H9 (cell line): Measurements from ENCODE around the gene PROX1. TPM values are rescaled to one million over a fixed set of nuclear protein-coding genes. Genes with fewer than 3 reads are reported as not detected.

Experiments used
- DNase-seq: peaks from one replicate; pipeline ENCODE4 v3.0.0-alpha.2; 2017
- H2AFZ ChIP-seq: one replicate; pipeline ENCODE4 v1.6.1; 2013; ENCODE audit warnings: mild to moderate bottlenecking, low read length, control low read depth, moderate library complexity
- H2AK5ac ChIP-seq: 2 replicates; pipeline ENCODE4 v1.6.1; 2013; ENCODE audit warnings: low read length, control low read depth, mixed read lengths; ENCODE audit not compliant: insufficient read length
- H2BK120ac ChIP-seq: one replicate; pipeline ENCODE4 v1.6.1; 2013; ENCODE audit warnings: low read depth, mild to moderate bottlenecking, low read length, control low read depth, inconsistent platforms; ENCODE audit not compliant: poor library complexity, severe bottlenecking
- H2BK12ac ChIP-seq: 2 replicates; pipeline ENCODE4 v1.6.1; 2013; ENCODE audit warnings: low read length, control low read depth, mixed read lengths, low read depth; ENCODE audit not compliant: insufficient read length
- H2BK15ac ChIP-seq: 2 replicates; pipeline ENCODE4 v1.6.1; 2013; ENCODE audit warnings: low read depth, low read length, control low read depth
- H2BK20ac ChIP-seq: one replicate; pipeline ENCODE4 v1.6.1; 2013; ENCODE audit warnings: low read depth, mild to moderate bottlenecking, low read length, control low read depth, inconsistent platforms; ENCODE audit not compliant: poor library complexity, severe bottlenecking
- H2BK5ac ChIP-seq: 2 replicates; pipeline ENCODE4 v1.6.1; 2013; ENCODE audit warnings: low read length, control low read depth, mixed read lengths; ENCODE audit not compliant: insufficient read length
- H3K14ac ChIP-seq: 2 replicates; pipeline ENCODE4 v1.6.1; 2013; ENCODE audit warnings: low read length, control low read depth; ENCODE audit not compliant: insufficient read depth
- H3K18ac ChIP-seq: 2 replicates; pipeline ENCODE4 v1.6.1; 2013; ENCODE audit warnings: low read depth, mild to moderate bottlenecking, mixed read lengths, low read length, control low read depth; ENCODE audit not compliant: insufficient read length
- H3K23ac ChIP-seq: 2 replicates; pipeline ENCODE4 v1.6.1; 2013; ENCODE audit warnings: low read length, control low read depth, mixed read lengths, low read depth; ENCODE audit not compliant: insufficient read length
- H3K23me2 ChIP-seq: 2 replicates; pipeline ENCODE4 v1.6.1; 2013; ENCODE audit warnings: low read depth, mild to moderate bottlenecking, mixed read lengths, low read length, control low read depth; ENCODE audit not compliant: insufficient read length, poor library complexity, severe bottlenecking
- H3K27ac ChIP-seq: 2 replicates; pipeline ENCODE4 v1.5.1; 2013; ENCODE audit warnings: low read length, control low read depth, mixed read lengths, low read depth; ENCODE audit not compliant: insufficient read length
- H3K27me3 ChIP-seq: 2 replicates; pipeline ENCODE4 v1.6.1; 2013; ENCODE audit warnings: low read length, control low read depth, inconsistent platforms; ENCODE audit not compliant: insufficient read depth
- H3K4ac ChIP-seq: 2 replicates; pipeline ENCODE4 v1.6.1; 2013; ENCODE audit warnings: low read depth, mild to moderate bottlenecking, control low read depth, inconsistent platforms, low read length, moderate library complexity
- H3K4me1 ChIP-seq: 2 replicates; pipeline ENCODE4 v1.6.1; 2013; ENCODE audit warnings: low read length, control low read depth, inconsistent platforms; ENCODE audit not compliant: insufficient read depth
- H3K4me2 ChIP-seq: 2 replicates; pipeline ENCODE4 v1.6.1; 2013; ENCODE audit warnings: low read length, control low read depth, mixed read lengths; ENCODE audit not compliant: insufficient read length, insufficient read depth
- H3K56ac ChIP-seq: 2 replicates; pipeline ENCODE4 v1.6.1; 2013; ENCODE audit warnings: low read depth, mild to moderate bottlenecking, mixed read lengths, low read length, control low read depth; ENCODE audit not compliant: insufficient read length
- H3K79me1 ChIP-seq: 2 replicates; pipeline ENCODE4 v1.6.1; 2013; ENCODE audit warnings: low read depth, mild to moderate bottlenecking, moderate library complexity, low read length, control low read depth, inconsistent platforms; ENCODE audit not compliant: insufficient read depth, poor library complexity, severe bottlenecking
- H3K79me2 ChIP-seq: 2 replicates; pipeline ENCODE4 v1.6.1; 2013; ENCODE audit warnings: low read length, control low read depth, inconsistent platforms; ENCODE audit not compliant: insufficient read depth
- H3K9ac ChIP-seq: 2 replicates; pipeline ENCODE4 v1.6.1; 2013; ENCODE audit warnings: low read length, control low read depth, mixed read lengths; ENCODE audit not compliant: insufficient read length; ENCODE audit errors: extremely low read depth
- H3K9me3 ChIP-seq: one replicate; pipeline ENCODE4 v1.6.1; 2013; ENCODE audit warnings: low read depth, low read length, inconsistent platforms; ENCODE audit not compliant: control insufficient read depth
- H3T11ph ChIP-seq: one replicate; pipeline ENCODE4 v1.6.1; 2013; ENCODE audit warnings: mild to moderate bottlenecking, low read length, control low read depth, inconsistent platforms
- H4K20me1 ChIP-seq: one replicate; pipeline ENCODE4 v1.6.1; 2013; ENCODE audit not compliant: control insufficient read depth, insufficient read length, insufficient read depth
- H4K5ac ChIP-seq: 2 replicates; pipeline ENCODE4 v1.6.1; 2013; ENCODE audit warnings: low read depth, mild to moderate bottlenecking, mixed read lengths, low read length, control low read depth; ENCODE audit not compliant: insufficient read length
- H4K8ac ChIP-seq: replicated peaks from 2 replicates; pipeline ENCODE4 v1.6.1; 2013; ENCODE audit warnings: low read length, control low read depth, mixed read lengths, low read depth; ENCODE audit not compliant: insufficient read length
- H4K91ac ChIP-seq: 2 replicates; pipeline ENCODE4 v1.6.1; 2013; ENCODE audit warnings: low read depth, mild to moderate bottlenecking, moderate library complexity, mixed read lengths, low read length, control low read depth; ENCODE audit not compliant: insufficient read length
- H3K27ac Mint-ChIP-seq, 3 experiments: 2 replicates in 2 of 3; 3 replicates in 1 of 3; pipeline ENCODE4 v1.8.0; 2020 to 2021; ENCODE audit warnings: mixed read lengths in 3 of 3, mild to moderate bottlenecking in 1 of 3, moderate library complexity in 1 of 3
- H3K27me3 Mint-ChIP-seq: 2 replicates; pipeline ENCODE4 v1.8.0; 2021; ENCODE audit warnings: low read depth, mild to moderate bottlenecking, moderate library complexity, mixed read lengths
- H3K36me3 Mint-ChIP-seq, 3 experiments: 2 replicates in 2 of 3; 3 replicates in 1 of 3; pipeline ENCODE4 v1.8.0; 2020 to 2021; ENCODE audit warnings: low read depth in 3 of 3, mixed read lengths in 3 of 3; ENCODE audit not compliant: insufficient read depth in 1 of 3
- H3K4me1 Mint-ChIP-seq, 2 experiments: 2 replicates each; pipeline ENCODE4 v1.8.0; 2020; ENCODE audit warnings: mixed read lengths in 2 of 2
- H3K4me3 Mint-ChIP-seq, 2 experiments: 2 replicates in 1 of 2; 3 replicates in 1 of 2; pipeline ENCODE4 v1.8.0; 2020 to 2021; ENCODE audit warnings: mild to moderate bottlenecking in 2 of 2, mixed read lengths in 2 of 2, moderate library complexity in 1 of 2
- H3K9me3 Mint-ChIP-seq, 2 experiments: 2 replicates in 1 of 2; 3 replicates in 1 of 2; pipeline ENCODE4 v1.8.0; 2020; ENCODE audit warnings: mild to moderate bottlenecking in 2 of 2, mixed read lengths in 2 of 2, moderate library complexity in 1 of 2
- WGBS: extraction: QIAGEN DNeasy Blood & Tissue Kit; methylation state at CpG from one replicate; pipeline ENCODE4 v1.1.7; 2013; ENCODE audit warnings: missing lambda C conversion rate, low lambda C conversion rate, mixed read lengths; ENCODE audit not compliant: insufficient read length; ENCODE audit errors: extremely low coverage; 5-methylcytosine and 5-hydroxymethylcytosine counted together
- total RNA-seq: library from RNA; stranded (reverse); gene quantifications from 2 replicates; pipeline ENCODE4 v1.2.1, GENCODE V29; 2021
- TF ChIP-seq, protein P1 (sequence below): fragments of 200-600 bp; sonication (generic); conservative IDR thresholded peaks from 3 replicates; pipeline ENCODE4 v1.8.0; 2021; ENCODE audit warnings: antibody characterized with exemption, mild to moderate bottlenecking

The PROX1 gene
- total RNA-seq, 1 experiment from 2014 or later = 0.72 TPM

DNA sequence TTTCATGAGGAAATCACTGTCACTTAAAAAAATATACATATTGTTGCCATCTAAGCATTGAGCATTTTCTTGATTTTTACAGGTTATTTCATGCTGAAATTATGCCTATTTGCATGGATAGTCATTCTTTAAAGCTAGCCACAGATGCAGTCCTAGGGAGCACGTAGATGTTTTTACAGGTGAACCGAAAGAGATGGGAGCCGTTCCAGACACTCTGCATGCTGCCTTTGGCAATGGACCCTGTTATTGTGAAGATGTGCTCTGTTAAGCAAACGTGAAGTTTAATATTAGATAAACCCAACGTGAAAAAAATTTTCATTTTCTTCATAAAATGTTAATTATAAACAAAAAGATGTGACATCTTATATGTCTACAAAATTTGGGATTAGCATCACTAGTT, 7.1 kb downstream of the PROX1 start:
- no peak overlapping the region for H2AFZ ChIP-seq
- no peak overlapping the region for H3K27ac ChIP-seq
- no peak overlapping the region for H2BK20ac ChIP-seq
- H3T11ph ChIP-seq = no peak overlapping the region
- H2BK5ac ChIP-seq = no peak overlapping the region
- no peaks in the 10 kb centered on the region for H3K23me2 ChIP-seq
- H3K56ac ChIP-seq = no peak overlapping the region
- H3K14ac ChIP-seq = no peak overlapping the region
- no peak overlapping the region for H3K23ac ChIP-seq
- H3K9me3 Mint-ChIP-seq = no peaks in the 10 kb centered on the region
- no peak overlapping the region for H3K4ac ChIP-seq
- no peaks in the 10 kb centered on the region for H3K79me1 ChIP-seq
- no peak overlapping the region for H4K8ac ChIP-seq
- no peak overlapping the region for H3K27ac Mint-ChIP-seq
- no peak overlapping the region for H3K9ac ChIP-seq
- no peak overlapping the region for H4K5ac ChIP-seq
- DNase-seq = no peak
- H4K91ac ChIP-seq = no peak overlapping the region
- no peak overlapping the region for H3K4me3 Mint-ChIP-seq
- H3K36me3 Mint-ChIP-seq = no peaks in the 10 kb centered on the region; a peak in 2 of 7 replicates
- H3K27me3 Mint-ChIP-seq = peaks cover 45% of the 10 kb centered on the region
- H3K27me3 ChIP-seq = peaks cover 10% of the 10 kb centered on the region; the same call in 1 of the 2 replicates
- WGBS = no CpG with 5 or more reads among the region's 5 CpGs
- H2BK12ac ChIP-seq = no peak overlapping the region
- peaks cover 8 to 14% of the 10 kb centered on the region in 2 experiments for H3K4me1 Mint-ChIP-seq
- H3K9me3 ChIP-seq = no peaks in the 10 kb centered on the region
- H3K4me1 ChIP-seq = no peaks in the 10 kb centered on the region
- H3K18ac ChIP-seq = no peak overlapping the region
- H2AK5ac ChIP-seq = no peak overlapping the region
- TF ChIP-seq, protein P1, sequence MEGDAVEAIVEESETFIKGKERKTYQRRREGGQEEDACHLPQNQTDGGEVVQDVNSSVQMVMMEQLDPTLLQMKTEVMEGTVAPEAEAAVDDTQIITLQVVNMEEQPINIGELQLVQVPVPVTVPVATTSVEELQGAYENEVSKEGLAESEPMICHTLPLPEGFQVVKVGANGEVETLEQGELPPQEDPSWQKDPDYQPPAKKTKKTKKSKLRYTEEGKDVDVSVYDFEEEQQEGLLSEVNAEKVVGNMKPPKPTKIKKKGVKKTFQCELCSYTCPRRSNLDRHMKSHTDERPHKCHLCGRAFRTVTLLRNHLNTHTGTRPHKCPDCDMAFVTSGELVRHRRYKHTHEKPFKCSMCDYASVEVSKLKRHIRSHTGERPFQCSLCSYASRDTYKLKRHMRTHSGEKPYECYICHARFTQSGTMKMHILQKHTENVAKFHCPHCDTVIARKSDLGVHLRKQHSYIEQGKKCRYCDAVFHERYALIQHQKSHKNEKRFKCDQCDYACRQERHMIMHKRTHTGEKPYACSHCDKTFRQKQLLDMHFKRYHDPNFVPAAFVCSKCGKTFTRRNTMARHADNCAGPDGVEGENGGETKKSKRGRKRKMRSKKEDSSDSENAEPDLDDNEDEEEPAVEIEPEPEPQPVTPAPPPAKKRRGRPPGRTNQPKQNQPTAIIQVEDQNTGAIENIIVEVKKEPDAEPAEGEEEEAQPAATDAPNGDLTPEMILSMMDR = no peak
- H3K79me2 ChIP-seq = no peaks in the 10 kb centered on the region
- no peaks in the 10 kb centered on the region for H4K20me1 ChIP-seq
- H2BK120ac ChIP-seq = no peak overlapping the region
- no peak overlapping the region for H3K4me2 ChIP-seq
- H2BK15ac ChIP-seq = no peak overlapping the region
